Choroid plexus epithelial cell (primary cell): Measurements from ENCODE around the gene PET100.
"Not testable (repeated sequence)": the region's sequence is repeated elsewhere in the genome, so short reads cannot be mapped to it uniquely, and the experiment has no call there.

ENCODE experiments used
- DNase-seq: peaks from one replicate; pipeline ENCODE4 v3.0.0-alpha.2; 2010; ENCODE audit warnings: low read depth
- H3K4me3 ChIP-seq: 2 replicates; pipeline ENCODE4 v1.5.1; 2011; ENCODE audit warnings: low read depth, mild to moderate bottlenecking, control low read depth, low read length, moderate library complexity
- TF ChIP-seq, protein P1 (sequence below): conservative IDR thresholded peaks from 2 replicates; pipeline ENCODE4 v1.5.1; 2011; ENCODE audit warnings: low read depth, mild to moderate bottlenecking, control low read depth, inconsistent platforms, low read length, moderate library complexity

PET100 gene

GRCh38 chr19:7640803-7641202 is 11.2 kb downstream of the PET100 start:
- H3K4me3 ChIP-seq: no peak overlapping the region
- no peak for DNase-seq
- TF ChIP-seq, protein P1, sequence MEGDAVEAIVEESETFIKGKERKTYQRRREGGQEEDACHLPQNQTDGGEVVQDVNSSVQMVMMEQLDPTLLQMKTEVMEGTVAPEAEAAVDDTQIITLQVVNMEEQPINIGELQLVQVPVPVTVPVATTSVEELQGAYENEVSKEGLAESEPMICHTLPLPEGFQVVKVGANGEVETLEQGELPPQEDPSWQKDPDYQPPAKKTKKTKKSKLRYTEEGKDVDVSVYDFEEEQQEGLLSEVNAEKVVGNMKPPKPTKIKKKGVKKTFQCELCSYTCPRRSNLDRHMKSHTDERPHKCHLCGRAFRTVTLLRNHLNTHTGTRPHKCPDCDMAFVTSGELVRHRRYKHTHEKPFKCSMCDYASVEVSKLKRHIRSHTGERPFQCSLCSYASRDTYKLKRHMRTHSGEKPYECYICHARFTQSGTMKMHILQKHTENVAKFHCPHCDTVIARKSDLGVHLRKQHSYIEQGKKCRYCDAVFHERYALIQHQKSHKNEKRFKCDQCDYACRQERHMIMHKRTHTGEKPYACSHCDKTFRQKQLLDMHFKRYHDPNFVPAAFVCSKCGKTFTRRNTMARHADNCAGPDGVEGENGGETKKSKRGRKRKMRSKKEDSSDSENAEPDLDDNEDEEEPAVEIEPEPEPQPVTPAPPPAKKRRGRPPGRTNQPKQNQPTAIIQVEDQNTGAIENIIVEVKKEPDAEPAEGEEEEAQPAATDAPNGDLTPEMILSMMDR: no peak

DNA sequence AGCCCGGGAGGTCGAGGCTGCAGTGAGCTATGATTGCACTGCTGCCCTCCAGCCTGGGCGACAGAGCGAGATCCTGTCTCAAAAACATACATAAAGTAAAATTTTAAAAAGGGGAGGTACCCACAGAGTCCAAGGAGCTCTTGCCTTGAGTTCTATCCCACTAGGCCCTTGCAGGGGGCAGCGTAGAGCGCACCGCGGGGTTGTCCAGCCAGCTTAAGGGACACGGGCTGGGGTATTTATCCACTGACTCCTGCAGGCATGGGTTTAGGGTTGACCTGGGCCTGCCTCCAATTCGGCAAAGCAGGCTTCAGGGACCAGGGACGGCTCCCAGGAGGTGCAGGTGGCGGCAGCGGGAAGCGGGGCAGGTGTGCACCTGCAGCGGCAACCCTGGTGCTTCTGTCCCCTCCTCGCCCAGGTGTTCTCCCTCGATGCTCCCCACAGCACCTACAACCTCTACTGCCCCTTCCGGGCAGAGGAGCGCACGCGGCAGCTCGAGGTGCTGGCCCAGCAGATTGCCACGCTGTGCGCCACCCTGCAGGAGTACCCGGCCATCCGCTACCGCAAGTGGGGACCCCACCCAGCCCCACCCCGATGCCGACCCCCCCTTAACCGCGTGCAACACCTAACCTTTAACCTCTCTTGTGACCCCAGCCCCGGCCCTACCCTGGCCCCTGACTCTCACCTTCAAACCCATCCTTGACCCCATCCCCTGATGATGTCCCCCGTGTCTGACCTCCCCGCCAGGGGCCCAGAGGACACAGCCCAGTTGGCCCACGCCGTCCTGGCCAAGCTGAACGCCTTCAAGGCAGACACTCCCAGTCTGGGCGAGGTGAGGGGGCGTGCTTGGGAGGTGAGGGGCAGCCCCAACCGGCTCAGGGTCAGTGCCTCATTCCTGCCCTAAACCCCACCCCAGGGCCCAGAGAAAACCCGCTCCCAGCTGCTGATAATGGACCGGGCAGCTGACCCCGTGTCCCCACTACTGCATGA is 12.0 kb downstream of the PET100 start:
- TF ChIP-seq, protein P1: peak; percentile 28
- no peak overlapping the region for H3K4me3 ChIP-seq
- DNase-seq: peak; percentile 12

DNA sequence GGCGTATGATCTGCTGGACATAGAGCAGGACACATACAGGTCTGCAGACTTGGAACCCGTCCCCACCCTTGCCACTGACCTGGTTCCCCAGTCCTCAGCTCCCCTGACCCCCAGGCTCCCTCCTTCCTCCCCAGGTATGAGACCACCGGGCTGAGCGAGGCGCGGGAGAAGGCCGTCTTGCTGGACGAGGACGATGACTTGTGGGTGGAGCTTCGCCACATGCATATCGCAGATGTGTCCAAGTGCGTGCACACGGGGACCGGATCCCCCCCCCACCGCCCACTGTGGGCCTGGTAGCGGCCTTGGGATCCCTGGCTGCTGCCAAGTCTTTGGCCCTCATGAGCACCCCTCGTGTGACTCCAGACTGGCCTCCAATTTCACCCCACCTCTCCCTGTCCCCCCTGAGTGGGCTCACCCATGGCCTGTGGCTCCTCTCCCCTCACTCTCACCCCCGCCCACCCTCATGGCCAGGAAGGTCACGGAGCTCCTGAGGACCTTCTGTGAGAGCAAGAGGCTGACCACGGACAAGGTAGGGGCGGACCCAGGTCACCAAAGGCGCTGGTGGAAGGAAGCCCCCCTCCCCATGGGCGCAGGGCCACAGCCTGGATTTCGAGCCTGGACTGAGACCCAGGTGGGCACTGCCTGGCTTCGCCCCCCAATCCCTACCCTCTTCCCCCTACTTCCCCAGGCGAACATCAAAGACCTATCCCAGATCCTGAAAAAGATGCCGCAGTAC is 12.9 kb downstream of the PET100 start:
- DNase-seq: no peak
- no peak overlapping the region for H3K4me3 ChIP-seq
- TF ChIP-seq, protein P1: no peak

DNA sequence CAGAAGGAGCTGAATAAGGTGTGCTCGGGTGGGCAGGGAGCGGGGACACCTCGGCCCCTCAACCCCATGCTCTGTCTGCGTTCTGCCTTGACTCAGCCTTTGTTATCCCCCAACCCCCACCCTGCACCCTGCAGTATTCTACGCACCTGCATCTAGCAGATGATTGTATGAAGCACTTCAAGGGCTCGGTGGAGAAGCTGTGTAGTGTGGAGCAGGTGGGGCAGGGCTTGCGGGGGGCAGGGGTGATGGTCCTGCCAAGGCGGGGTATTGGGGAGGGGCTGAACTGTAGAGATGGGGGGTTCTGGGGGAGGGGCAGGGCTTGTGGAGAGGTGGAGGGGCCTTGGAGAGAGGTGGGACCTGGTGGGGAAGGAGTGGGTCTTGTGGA is 13.4 kb downstream of the PET100 start:
- TF ChIP-seq, protein P1: no peak
- H3K4me3 ChIP-seq: no peak overlapping the region
- no peak for DNase-seq

- not testable (repeated sequence) for H3K4me3 ChIP-seq
- peak; percentile 37 for DNase-seq
Measured at GRCh38 chr19:7643629-7644549, 14.3 kb downstream of the PET100 start.

DNA sequence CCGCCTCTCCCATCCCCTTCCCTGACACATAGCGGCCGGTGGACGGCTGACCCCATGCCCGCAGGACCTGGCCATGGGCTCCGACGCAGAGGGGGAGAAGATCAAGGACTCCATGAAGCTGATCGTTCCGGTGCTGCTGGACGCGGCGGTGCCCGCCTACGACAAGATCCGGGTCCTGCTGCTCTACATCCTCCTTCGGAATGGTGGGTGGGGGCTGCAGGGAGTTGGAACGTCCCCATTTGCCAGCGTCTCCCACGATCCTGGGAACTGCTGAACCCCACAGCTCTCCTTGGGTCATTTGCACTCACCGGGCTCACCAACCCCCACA is 14.9 kb downstream of the PET100 start:
- no peak for DNase-seq
- TF ChIP-seq, protein P1: no peak
- H3K4me3 ChIP-seq: no peak overlapping the region

DNA sequence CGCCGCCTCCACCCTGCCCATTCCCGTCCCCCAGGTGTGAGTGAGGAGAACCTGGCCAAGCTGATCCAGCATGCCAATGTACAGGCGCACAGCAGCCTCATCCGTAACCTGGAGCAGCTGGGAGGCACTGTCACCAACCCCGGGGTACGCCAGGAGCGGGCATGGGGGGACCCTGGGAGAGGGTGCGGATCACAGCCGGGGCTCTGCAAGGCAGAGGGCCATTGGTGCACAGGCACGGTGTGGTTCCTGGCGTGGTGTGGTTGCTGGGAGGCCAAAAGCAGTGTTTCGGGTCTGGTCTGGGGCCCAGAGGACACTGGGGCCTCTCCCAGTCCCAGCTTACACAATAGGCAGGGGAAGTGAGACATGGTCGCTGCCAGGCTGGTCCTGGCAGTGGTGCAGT is 15.6 kb downstream of the PET100 start:
- no peak overlapping the region for H3K4me3 ChIP-seq
- TF ChIP-seq, protein P1: no peak
- no peak for DNase-seq
